KMS-11 (cell line): ENCODE measurements around the gene ELOVL4.
A peak's percentile ranks its signal among the peaks of the same experiment; 100 is the strongest.

Experiments used
- H2AFZ ChIP-seq: fragments of 200-600 bp; sonication (generic); 2 replicates; pipeline ENCODE4 v1.6.1; 2016; ENCODE audit warnings: antibody characterized with exemption, mixed run types, low read depth
- H3K27ac ChIP-seq: fragments of 200-600 bp; sonication (generic); 2 replicates; pipeline ENCODE4 v1.6.1; 2016; ENCODE audit warnings: mild to moderate bottlenecking, mixed run types
- H3K27me3 ChIP-seq: fragments of 200-600 bp; sonication (generic); 2 replicates; pipeline ENCODE4 v1.6.1; 2017; ENCODE audit warnings: mild to moderate bottlenecking, low read depth, mixed run types, moderate library complexity; ENCODE audit not compliant: insufficient read depth
- H3K36me3 ChIP-seq: fragments of 200-600 bp; sonication (generic); 2 replicates; pipeline ENCODE4 v1.6.1; 2017; ENCODE audit warnings: mild to moderate bottlenecking, mixed run types; ENCODE audit not compliant: insufficient read depth
- H3K4me1 ChIP-seq: fragments of 200-600 bp; sonication (generic); 2 replicates; pipeline ENCODE4 v1.6.1; 2016; ENCODE audit warnings: mild to moderate bottlenecking, low read depth, mixed run types; ENCODE audit not compliant: poor library complexity, severe bottlenecking
- H3K4me2 ChIP-seq: fragments of 200-600 bp; sonication (generic); 2 replicates; pipeline ENCODE4 v1.7.0; 2016; ENCODE audit warnings: mild to moderate bottlenecking, mixed run types
- H3K4me3 ChIP-seq: fragments of 200-600 bp; sonication (generic); IDR thresholded peaks from 2 replicates; pipeline ENCODE4 v1.6.1; 2017; ENCODE audit warnings: low read depth, low read length, mixed read lengths; ENCODE audit not compliant: insufficient read depth
- H3K79me2 ChIP-seq: fragments of 200-600 bp; sonication (generic); 2 replicates; pipeline ENCODE4 v1.6.1; 2016; ENCODE audit warnings: low read depth, mixed run types; ENCODE audit not compliant: insufficient read depth
- H3K9ac ChIP-seq: fragments of 200-600 bp; sonication (generic); 2 replicates; pipeline ENCODE4 v1.6.1; 2016; ENCODE audit warnings: mild to moderate bottlenecking, mixed run types
- H4K20me1 ChIP-seq: fragments of 200-600 bp; sonication (generic); 2 replicates; pipeline ENCODE4 v1.6.1; 2016; ENCODE audit warnings: mild to moderate bottlenecking, mixed run types; ENCODE audit not compliant: insufficient read depth
- TF ChIP-seq, protein P1 (sequence below): fragments of 200-600 bp; sonication (generic); conservative IDR thresholded peaks from 2 replicates; pipeline ENCODE4 v1.6.1; 2017; ENCODE audit warnings: low read depth, mild to moderate bottlenecking, antibody characterized with exemption, low read length, moderate library complexity, mixed read lengths

ELOVL4 gene

DNA sequence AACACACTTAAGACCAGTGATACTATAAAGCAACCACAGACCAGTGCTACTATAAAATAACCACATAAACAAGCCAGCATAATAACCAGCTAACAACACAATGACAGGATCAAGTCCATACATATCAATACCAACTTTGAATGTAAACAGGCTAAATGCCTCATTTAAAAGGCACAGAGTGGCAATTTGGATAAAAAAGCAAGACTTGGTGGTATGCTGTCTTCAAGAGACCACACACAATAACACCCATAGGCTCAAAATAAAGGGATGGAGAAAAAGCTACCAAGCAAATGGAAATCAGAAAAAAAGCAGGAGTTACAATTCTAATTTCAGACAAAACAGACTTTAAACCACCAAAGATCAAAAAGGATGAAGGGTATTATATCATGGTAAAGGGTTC lies 19.8 kb upstream of the ELOVL4 start:
- Histone ChIP-seq H3K27me3 (no peaks in the 10 kb centered on the region), H3K4me2 (no peak overlapping the region), H2AFZ (no peak overlapping the region), H4K20me1 (no peaks in the 10 kb centered on the region), H3K27ac (no peak overlapping the region), H3K79me2 (no peaks in the 10 kb centered on the region), H3K4me3 (no peak overlapping the region), H3K4me1 (no peaks in the 10 kb centered on the region), H3K9ac (no peak overlapping the region), H3K36me3 (no peaks in the 10 kb centered on the region)
- TF ChIP-seq, protein P1, sequence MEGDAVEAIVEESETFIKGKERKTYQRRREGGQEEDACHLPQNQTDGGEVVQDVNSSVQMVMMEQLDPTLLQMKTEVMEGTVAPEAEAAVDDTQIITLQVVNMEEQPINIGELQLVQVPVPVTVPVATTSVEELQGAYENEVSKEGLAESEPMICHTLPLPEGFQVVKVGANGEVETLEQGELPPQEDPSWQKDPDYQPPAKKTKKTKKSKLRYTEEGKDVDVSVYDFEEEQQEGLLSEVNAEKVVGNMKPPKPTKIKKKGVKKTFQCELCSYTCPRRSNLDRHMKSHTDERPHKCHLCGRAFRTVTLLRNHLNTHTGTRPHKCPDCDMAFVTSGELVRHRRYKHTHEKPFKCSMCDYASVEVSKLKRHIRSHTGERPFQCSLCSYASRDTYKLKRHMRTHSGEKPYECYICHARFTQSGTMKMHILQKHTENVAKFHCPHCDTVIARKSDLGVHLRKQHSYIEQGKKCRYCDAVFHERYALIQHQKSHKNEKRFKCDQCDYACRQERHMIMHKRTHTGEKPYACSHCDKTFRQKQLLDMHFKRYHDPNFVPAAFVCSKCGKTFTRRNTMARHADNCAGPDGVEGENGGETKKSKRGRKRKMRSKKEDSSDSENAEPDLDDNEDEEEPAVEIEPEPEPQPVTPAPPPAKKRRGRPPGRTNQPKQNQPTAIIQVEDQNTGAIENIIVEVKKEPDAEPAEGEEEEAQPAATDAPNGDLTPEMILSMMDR = no peak

GRCh38 chr6:79964607-79965081 lies 17.3 kb upstream of the ELOVL4 start:
- Histone ChIP-seq H3K79me2 (no peaks in the 10 kb centered on the region), H3K36me3 (no peaks in the 10 kb centered on the region), H3K27ac (no peak overlapping the region), H2AFZ (no peak overlapping the region), H3K27me3 (no peaks in the 10 kb centered on the region), H3K4me3 (no peak overlapping the region), H3K9ac (no peak overlapping the region), H3K4me1 (no peaks in the 10 kb centered on the region), H3K4me2 (no peak overlapping the region), H4K20me1 (no peaks in the 10 kb centered on the region)
- TF ChIP-seq, protein P1 = no peak

DNA sequence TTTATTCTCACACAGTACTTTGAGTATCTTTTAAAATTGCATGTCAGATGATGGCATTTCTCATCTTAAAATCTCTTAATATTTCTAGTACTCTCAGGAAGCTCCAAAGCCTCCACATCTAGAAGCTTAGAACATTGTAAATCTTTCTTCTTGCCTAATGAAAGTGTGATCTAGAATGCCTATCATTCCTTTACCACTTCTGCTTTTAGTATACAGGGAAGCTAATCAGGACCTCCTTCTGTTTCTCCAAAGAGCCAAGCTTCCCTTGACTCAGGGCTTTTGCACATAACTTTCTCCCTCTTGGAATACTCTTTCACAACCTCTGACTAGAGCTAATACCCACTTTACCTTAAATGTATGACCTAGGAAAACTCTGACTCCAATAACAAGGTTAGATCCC lies 7.5 kb upstream of the ELOVL4 start:
- Histone ChIP-seq H3K4me2 (no peak overlapping the region), H3K36me3 (no peaks in the 10 kb centered on the region), H3K4me1 (no peaks in the 10 kb centered on the region), H3K4me3 (no peak overlapping the region), H3K27ac (no peak overlapping the region), H3K27me3 (no peaks in the 10 kb centered on the region), H4K20me1 (no peaks in the 10 kb centered on the region), H3K9ac (no peak overlapping the region), H3K79me2 (no peaks in the 10 kb centered on the region), H2AFZ (no peak overlapping the region)
- TF ChIP-seq, protein P1 = no peak

GRCh38 chr6:79949233-79949632 lies 1.9 kb upstream of the ELOVL4 start:
- no peak overlapping the region for H3K27ac ChIP-seq
- H3K27me3 ChIP-seq = no peaks in the 10 kb centered on the region
- H3K79me2 ChIP-seq = no peaks in the 10 kb centered on the region
- TF ChIP-seq, protein P1 = peak; percentile 76
- peak overlapping the region; percentile 44; the same call in 1 of the 2 replicates for H2AFZ ChIP-seq
- no peaks in the 10 kb centered on the region for H4K20me1 ChIP-seq
- no peak overlapping the region for H3K4me3 ChIP-seq
- no peaks in the 10 kb centered on the region for H3K36me3 ChIP-seq
- peaks cover 8% of the 10 kb centered on the region for H3K4me1 ChIP-seq
- H3K9ac ChIP-seq = no peak overlapping the region
- H3K4me2 ChIP-seq = no peak overlapping the region; the same call in 1 of the 2 replicates
